SK-N-SH (cell line): ENCODE results near the gene CYP51A1.

Source experiments
- CTCF ChIP-seq: fragments of 200-600 bp; sonication (generic); IDR thresholded peaks from 2 replicates; pipeline ENCODE4 v1.6.1; 2017; ENCODE audit warnings: antibody characterized with exemption, mild to moderate bottlenecking, moderate library complexity
- EZH2phosphoT487 ChIP-seq: fragments of 200-600 bp; sonication (generic); IDR thresholded peaks from 2 replicates; pipeline ENCODE4 v1.6.1; 2017; ENCODE audit warnings: low read depth, mixed run types, mild to moderate bottlenecking, antibody characterized with exemption, moderate library complexity, borderline replicate concordance
- NFIC ChIP-seq: IDR thresholded peaks from 2 replicates; pipeline ENCODE4 v1.4.0; 2012; ENCODE audit warnings: borderline replicate concordance
- REST ChIP-seq: IDR thresholded peaks from 2 replicates; pipeline ENCODE4 v1.6.1; 2012; ENCODE audit warnings: mild to moderate bottlenecking, low read depth, low read length, moderate library complexity

GRCh38 chr7:92116949-92117348 is 17.3 kb downstream of the CYP51A1 start:
- TF ChIP-seq NFIC, result no peak
- TF ChIP-seq REST, result no peak
- no peak for TF ChIP-seq EZH2phosphoT487
- TF ChIP-seq CTCF, result no peak
